ENCODE results near the gene PPP3CA.

DNA sequence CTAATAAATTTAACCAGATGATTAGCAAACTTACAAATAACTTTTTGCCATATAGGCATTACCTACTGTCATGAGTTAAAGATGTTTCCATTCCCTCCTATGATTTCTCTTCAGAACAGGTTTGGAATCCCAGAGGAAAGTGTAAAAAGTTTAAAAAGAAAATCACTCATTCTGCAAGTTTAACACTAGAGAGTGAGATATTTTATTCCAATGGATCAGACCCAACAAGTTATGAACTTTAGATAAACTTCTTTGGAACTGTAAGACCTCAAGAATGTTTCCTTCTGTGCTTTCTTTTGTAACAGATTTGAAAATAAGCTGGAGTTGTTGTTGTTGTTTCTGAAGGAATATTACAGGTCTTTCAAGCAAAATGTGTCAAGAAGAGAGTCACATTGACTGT, 51.6 kb downstream of the PPP3CA start:
- TF ChIP-seq POLR2AphosphoS5 (IDR thresholded peaks at IDR 0.05; ENCODE audit: borderline replicate concordance, low read depth, low read length), result no peak
- TF ChIP-seq EZH2 (IDR thresholded peaks at IDR 0.05), result no peak
- TF ChIP-seq FOXP2 (optimal IDR thresholded peaks at IDR 0.05; ENCODE audit: control extremely low read depth, extremely low read length, insufficient read depth), result no peak

All from SK-N-MC (cell line).